ENCODE measurements around the gene ZC3H13.

- TF ChIP-seq REST (IDR thresholded peaks at IDR 0.05; ENCODE audit: low read depth) (no peak), EGR1 (IDR thresholded peaks at IDR 0.05) (no peak), EP300 (IDR thresholded peaks at IDR 0.05; ENCODE audit: borderline replicate concordance) (no peak), TAF1 (IDR thresholded peaks at IDR 0.05; ENCODE audit: low read depth) (no peak), USF1 (IDR thresholded peaks at IDR 0.05) (no peak), ZBTB7A (IDR thresholded peaks at IDR 0.05; ENCODE audit: low read depth) (no peak)
Observed at GRCh38 chr13:46012404-46012803, 40.1 kb downstream of the ZC3H13 start.

Data from Ishikawa (cell line).